ENCODE data around the gene USH1C.

The USH1C gene

DNA sequence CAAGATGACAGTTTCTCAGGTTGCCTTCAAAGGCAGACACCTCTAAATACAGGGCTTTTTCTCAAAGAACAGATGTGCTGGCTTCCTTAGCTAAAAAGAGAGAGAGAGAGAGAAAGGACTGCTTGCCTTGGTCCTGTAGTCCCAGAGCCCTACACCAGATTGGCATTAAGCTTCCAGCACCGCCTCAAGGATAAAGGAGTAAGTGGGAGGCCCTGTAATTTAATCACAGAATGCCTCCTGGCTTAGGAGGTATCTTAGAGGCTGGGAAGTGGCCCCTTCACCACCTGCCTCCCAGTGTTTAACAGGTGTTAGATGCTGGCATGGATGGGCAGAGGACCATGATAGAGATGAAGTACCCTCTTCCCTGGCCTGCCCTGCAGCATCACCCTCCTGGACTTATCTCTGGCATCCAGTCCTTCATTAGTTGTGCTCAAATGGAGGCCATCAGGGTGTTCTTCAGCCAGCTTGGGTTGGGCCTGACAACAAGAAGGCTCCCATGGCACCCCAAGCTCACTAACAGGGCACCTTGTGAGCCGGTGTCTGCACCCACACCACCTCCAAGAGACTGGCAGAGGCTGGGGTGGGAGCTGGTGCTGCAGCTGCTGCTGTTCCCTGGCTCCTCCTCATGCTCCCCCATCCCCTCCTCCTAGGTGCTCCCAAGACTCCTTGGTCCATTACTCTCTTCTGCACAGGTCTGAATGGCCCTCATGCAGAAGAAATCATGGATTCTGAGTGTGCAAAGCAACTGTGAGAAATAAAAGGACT is 100.1 kb downstream of the USH1C start:
- no peak for DNase-seq (ENCODE audit: low read depth in 2 of 3, low spot score in 2 of 3)
